ENCODE results near the gene CDKN1A. TPM values are rescaled to one million over a fixed set of nuclear protein-coding genes. Genes with fewer than 3 reads are reported as not detected.

CDKN1A gene
- total RNA-seq, 3 donors from 2014 or later (not counting 1 experiment from before 2014, with no cell fraction given), result 19.1 to 40.7 (median 25.4) TPM

- H3K4me3 Mint-ChIP-seq, result no peak overlapping the region
- H3K9me3 Mint-ChIP-seq, result no peaks in the 10 kb centered on the region
- intact Hi-C loops (cut with micrococcal nuclease), result no loop called here
- no peak for ATAC-seq
- TF ChIP-seq CTCF (IDR thresholded peaks at IDR 0.05), result no peak
- no peaks in the 10 kb centered on the region for H3K36me3 Mint-ChIP-seq
- no peak overlapping the region for H3K27ac Mint-ChIP-seq
- Histone ChIP-seq H3K27me3 (ENCODE audit: control insufficient read depth, insufficient read depth, low read length) (no peaks in the 10 kb centered on the region), H3K9me3 (ENCODE audit: control insufficient read depth, insufficient read depth, low read length) (no peaks in the 10 kb centered on the region), H3K36me3 (ENCODE audit: control insufficient read depth, insufficient read depth, low read length) (no peaks in the 10 kb centered on the region), H3K4me3 (ENCODE audit: low read length) (no peak overlapping the region), H3K4me1 (ENCODE audit: control insufficient read depth, insufficient read depth, low read length) (peaks cover 4% of the 10 kb centered on the region), H3K27ac (ENCODE audit: low read length) (no peak overlapping the region)
- peaks cover 0 to 3% of the 10 kb centered on the region in 2 donors for H3K4me1 Mint-ChIP-seq
- 75% methylated on average over 1 of the region's 1 CpG for WGBS (ENCODE audit: insufficient coverage)
- peaks cover 0 to 5% of the 10 kb centered on the region in 2 donors for H3K27me3 Mint-ChIP-seq (ENCODE audit: low read depth in 2 of 2)
- DNase-seq, result no peak
Observed at GRCh38 chr6:36706339-36706738, 27.8 kb downstream of the CDKN1A start.

GRCh38 chr6:36712816-36713215, 34.3 kb downstream of the CDKN1A start:
- ATAC-seq (no peak), DNase-seq (no peak)
- H3K27me3 ChIP-seq (ENCODE audit: control insufficient read depth, insufficient read depth, low read length), result no peaks in the 10 kb centered on the region
- H3K4me1 ChIP-seq (ENCODE audit: control insufficient read depth, insufficient read depth, low read length), result no peaks in the 10 kb centered on the region
- no peak overlapping the region for H3K27ac ChIP-seq (ENCODE audit: low read length)
- Mint-ChIP-seq H3K4me3 (no peak overlapping the region), H3K36me3 (no peaks in the 10 kb centered on the region), H3K27ac (no peak overlapping the region), H3K27me3 (ENCODE audit: low read depth in 2 of 2) (peaks cover 0 to 2% of the 10 kb centered on the region in 2 donors), H3K9me3 (no peaks in the 10 kb centered on the region), H3K4me1 (no peaks in the 10 kb centered on the region)
- no peak for TF ChIP-seq CTCF (IDR thresholded peaks at IDR 0.05)
- intact Hi-C loops (cut with micrococcal nuclease), result no loop called here
- H3K4me3 ChIP-seq (ENCODE audit: low read length), result no peak overlapping the region
- no peaks in the 10 kb centered on the region for H3K9me3 ChIP-seq (ENCODE audit: control insufficient read depth, insufficient read depth, low read length)
- H3K36me3 ChIP-seq (ENCODE audit: control insufficient read depth, insufficient read depth, low read length), result no peaks in the 10 kb centered on the region
- 90% methylated on average over 4 of the region's 4 CpGs for WGBS (ENCODE audit: insufficient coverage)

- Histone ChIP-seq H3K4me3 (ENCODE audit: low read length) (no peak overlapping the region), H3K4me1 (ENCODE audit: control insufficient read depth, insufficient read depth, low read length) (no peaks in the 10 kb centered on the region), H3K27me3 (ENCODE audit: control insufficient read depth, insufficient read depth, low read length) (no peaks in the 10 kb centered on the region), H3K9me3 (ENCODE audit: control insufficient read depth, insufficient read depth, low read length) (no peaks in the 10 kb centered on the region), H3K36me3 (ENCODE audit: control insufficient read depth, insufficient read depth, low read length) (no peaks in the 10 kb centered on the region), H3K27ac (ENCODE audit: low read length) (no peak overlapping the region)
- DNase-seq, result no peak
- TF ChIP-seq CTCF (IDR thresholded peaks at IDR 0.05), result no peak
- intact Hi-C loops (cut with micrococcal nuclease), result no loop called here
- Mint-ChIP-seq H3K4me1 (no peaks in the 10 kb centered on the region), H3K36me3 (no peaks in the 10 kb centered on the region), H3K27ac (no peak overlapping the region), H3K4me3 (no peak overlapping the region), H3K27me3 (ENCODE audit: low read depth in 2 of 2) (peaks cover 0 to 2% of the 10 kb centered on the region in 2 donors), H3K9me3 (no peaks in the 10 kb centered on the region)
- 81% methylated on average over 8 of the region's 8 CpGs for WGBS (ENCODE audit: insufficient coverage)
- no peak for ATAC-seq
Observed at GRCh38 chr6:36713846-36714245, 35.3 kb downstream of the CDKN1A start.

- 89% methylated on average over 10 of the region's 10 CpGs for WGBS (ENCODE audit: insufficient coverage)
- Mint-ChIP-seq H3K36me3 (no peaks in the 10 kb centered on the region), H3K4me3 (no peak overlapping the region), H3K27me3 (ENCODE audit: low read depth in 2 of 2) (peaks cover 0 to 2% of the 10 kb centered on the region in 2 donors), H3K27ac (no peak overlapping the region), H3K9me3 (no peaks in the 10 kb centered on the region), H3K4me1 (no peaks in the 10 kb centered on the region)
- Histone ChIP-seq H3K27ac (ENCODE audit: low read length) (no peak overlapping the region), H3K4me1 (ENCODE audit: control insufficient read depth, insufficient read depth, low read length) (no peaks in the 10 kb centered on the region), H3K27me3 (ENCODE audit: control insufficient read depth, insufficient read depth, low read length) (no peaks in the 10 kb centered on the region), H3K36me3 (ENCODE audit: control insufficient read depth, insufficient read depth, low read length) (no peaks in the 10 kb centered on the region), H3K4me3 (ENCODE audit: low read length) (no peak overlapping the region), H3K9me3 (ENCODE audit: control insufficient read depth, insufficient read depth, low read length) (no peaks in the 10 kb centered on the region)
- DNase-seq (no peak), ATAC-seq (no peak)
- intact Hi-C loops (cut with micrococcal nuclease), result no loop called here
- TF ChIP-seq CTCF (IDR thresholded peaks at IDR 0.05), result no peak
Observed at GRCh38 chr6:36714511-36714910, 36.0 kb downstream of the CDKN1A start.

Data from natural killer cell (primary cell).